Glutamatergic neuron (in vitro differentiated cells): ENCODE results near the gene TTPAL. TPM values are rescaled to one million over a fixed set of nuclear protein-coding genes. Genes with fewer than 3 reads are reported as not detected.
"Not testable (repeated sequence)": the region's sequence is repeated elsewhere in the genome, so short reads cannot be mapped to it uniquely, and the experiment has no call there.

Experiments
- DNase-seq: peaks from one replicate; pipeline ENCODE4 v3.0.0; 2022
- H3K27ac Mint-ChIP-seq: one replicate; pipeline ENCODE4 v1.8.0; 2020; ENCODE audit warnings: mild to moderate bottlenecking, mixed read lengths, inconsistent platforms; ENCODE audit not compliant: unreplicated experiment
- H3K27me3 Mint-ChIP-seq: one replicate; pipeline ENCODE4 v1.8.0; 2020; ENCODE audit warnings: mild to moderate bottlenecking, moderate library complexity, mixed read lengths, inconsistent platforms; ENCODE audit not compliant: unreplicated experiment
- H3K36me3 Mint-ChIP-seq: one replicate; pipeline ENCODE4 v1.8.0; 2020; ENCODE audit warnings: mild to moderate bottlenecking, mixed read lengths, inconsistent platforms; ENCODE audit not compliant: unreplicated experiment
- H3K4me1 Mint-ChIP-seq: one replicate; pipeline ENCODE4 v1.8.0; 2020; ENCODE audit warnings: mild to moderate bottlenecking, low read depth, mixed read lengths, inconsistent platforms; ENCODE audit not compliant: unreplicated experiment
- H3K4me3 Mint-ChIP-seq: one replicate; pipeline ENCODE4 v1.8.0; 2020; ENCODE audit warnings: mild to moderate bottlenecking, mixed read lengths, inconsistent platforms; ENCODE audit not compliant: unreplicated experiment
- H3K9me3 Mint-ChIP-seq: one replicate; pipeline ENCODE4 v1.8.0; 2020; ENCODE audit warnings: mild to moderate bottlenecking, moderate library complexity, mixed read lengths, inconsistent platforms; ENCODE audit not compliant: unreplicated experiment
- total RNA-seq: library from RNA; stranded (reverse); fragmentation: NEBNext Ultra II Directional; extraction: Animal tissue kit (Norgen Biotek cat#: 25700); gene quantifications from one replicate; pipeline ENCODE4 v1.2.1, GENCODE V29; 2021; ENCODE audit not compliant: unreplicated experiment
- TF ChIP-seq, protein P1 (sequence below): fragments of 200-600 bp; sonication (generic); IDR thresholded peaks from one replicate; pipeline ENCODE4 v1.5.0; 2021; ENCODE audit not compliant: partially characterized antibody, unreplicated experiment

The TTPAL gene
- total RNA-seq, 1 donor from 2014 or later, result 18.9 TPM

- Mint-ChIP-seq H3K4me3 (no peak overlapping the region), H3K9me3 (no peaks in the 10 kb centered on the region), H3K4me1 (peaks cover 4% of the 10 kb centered on the region), H3K36me3 (no peaks in the 10 kb centered on the region), H3K27ac (no peak overlapping the region), H3K27me3 (no peaks in the 10 kb centered on the region)
- TF ChIP-seq, protein P1, sequence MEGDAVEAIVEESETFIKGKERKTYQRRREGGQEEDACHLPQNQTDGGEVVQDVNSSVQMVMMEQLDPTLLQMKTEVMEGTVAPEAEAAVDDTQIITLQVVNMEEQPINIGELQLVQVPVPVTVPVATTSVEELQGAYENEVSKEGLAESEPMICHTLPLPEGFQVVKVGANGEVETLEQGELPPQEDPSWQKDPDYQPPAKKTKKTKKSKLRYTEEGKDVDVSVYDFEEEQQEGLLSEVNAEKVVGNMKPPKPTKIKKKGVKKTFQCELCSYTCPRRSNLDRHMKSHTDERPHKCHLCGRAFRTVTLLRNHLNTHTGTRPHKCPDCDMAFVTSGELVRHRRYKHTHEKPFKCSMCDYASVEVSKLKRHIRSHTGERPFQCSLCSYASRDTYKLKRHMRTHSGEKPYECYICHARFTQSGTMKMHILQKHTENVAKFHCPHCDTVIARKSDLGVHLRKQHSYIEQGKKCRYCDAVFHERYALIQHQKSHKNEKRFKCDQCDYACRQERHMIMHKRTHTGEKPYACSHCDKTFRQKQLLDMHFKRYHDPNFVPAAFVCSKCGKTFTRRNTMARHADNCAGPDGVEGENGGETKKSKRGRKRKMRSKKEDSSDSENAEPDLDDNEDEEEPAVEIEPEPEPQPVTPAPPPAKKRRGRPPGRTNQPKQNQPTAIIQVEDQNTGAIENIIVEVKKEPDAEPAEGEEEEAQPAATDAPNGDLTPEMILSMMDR, result no peak
- no peak for DNase-seq
Measured at GRCh38 chr20:44465001-44465560, 10.6 kb upstream of the TTPAL start.

DNA sequence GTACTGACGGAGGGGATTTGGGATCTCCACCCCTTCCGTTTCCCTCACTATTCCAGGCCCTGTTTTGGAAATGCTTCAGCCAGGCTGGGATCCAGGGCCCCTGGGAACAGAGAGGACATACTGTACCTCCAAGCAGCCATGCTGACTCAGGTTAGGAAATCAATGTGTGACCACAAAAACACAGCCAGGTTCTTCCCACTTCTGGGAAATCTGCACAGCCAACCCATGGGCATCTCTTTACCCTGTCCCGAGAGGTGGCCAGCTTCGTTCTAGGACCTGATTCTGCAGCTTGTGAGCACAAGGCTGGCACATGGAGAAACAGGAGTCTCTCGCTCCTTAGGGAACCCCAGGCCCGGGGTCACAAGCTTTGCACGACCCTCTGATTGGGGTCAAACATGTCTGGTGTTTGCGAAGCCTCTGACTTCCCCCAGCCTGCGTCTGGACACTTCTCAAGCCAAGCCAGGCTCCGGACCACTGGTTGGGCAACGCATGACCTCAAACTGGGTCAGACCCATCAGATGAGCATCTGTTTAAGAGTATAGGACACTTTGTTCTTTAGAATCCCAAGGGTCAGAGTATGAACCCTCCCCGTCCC lies 8.3 kb upstream of the TTPAL start:
- H3K4me3 Mint-ChIP-seq, result peak overlapping the region; percentile 25
- TF ChIP-seq, protein P1, result no peak
- H3K36me3 Mint-ChIP-seq, result no peaks in the 10 kb centered on the region
- H3K27me3 Mint-ChIP-seq, result no peaks in the 10 kb centered on the region
- H3K4me1 Mint-ChIP-seq, result peaks cover 4% of the 10 kb centered on the region
- no peak overlapping the region for H3K27ac Mint-ChIP-seq
- peak; percentile 60 for DNase-seq
- no peaks in the 10 kb centered on the region for H3K9me3 Mint-ChIP-seq

DNA sequence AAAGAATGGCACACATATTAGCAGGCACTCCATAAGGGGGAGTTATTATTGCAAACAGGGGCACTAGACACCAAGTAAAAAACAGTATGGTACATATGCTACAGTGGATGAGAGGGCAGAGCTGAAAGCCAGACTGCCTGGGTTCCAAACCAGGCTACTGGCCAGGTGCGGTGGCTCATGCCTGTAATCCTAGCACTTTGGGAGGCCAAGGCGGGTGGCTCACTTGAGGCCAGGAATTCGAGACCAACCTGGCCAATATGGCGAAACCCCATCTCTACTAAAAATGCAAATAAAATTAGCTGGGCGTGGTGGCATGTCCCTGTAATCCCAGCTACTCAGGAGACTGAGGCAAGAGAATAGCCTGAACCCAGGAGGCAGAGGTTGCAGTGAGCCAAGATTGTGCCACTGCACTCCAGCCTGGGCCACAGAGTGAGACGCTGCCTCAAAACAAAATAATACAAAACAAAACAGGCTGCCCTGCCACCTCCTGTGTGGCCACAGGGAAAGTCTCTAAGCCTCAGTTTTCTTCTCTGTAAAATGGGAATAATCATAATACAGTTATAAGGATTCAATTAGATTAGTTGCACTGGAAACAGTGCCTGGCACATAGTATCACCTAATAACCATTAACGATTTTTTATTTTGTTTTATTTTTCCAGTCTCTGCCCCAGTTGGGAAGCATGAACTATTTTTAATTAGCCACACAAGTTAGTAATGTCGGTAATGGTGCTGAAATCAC lies 7.5 kb upstream of the TTPAL start:
- Mint-ChIP-seq H3K27ac (no peak overlapping the region), H3K36me3 (no peaks in the 10 kb centered on the region), H3K27me3 (no peaks in the 10 kb centered on the region), H3K4me1 (peaks cover 4% of the 10 kb centered on the region), H3K4me3 (peak overlapping the region; percentile 25), H3K9me3 (no peaks in the 10 kb centered on the region)
- DNase-seq, result no peak
- TF ChIP-seq, protein P1, result no peak

DNA sequence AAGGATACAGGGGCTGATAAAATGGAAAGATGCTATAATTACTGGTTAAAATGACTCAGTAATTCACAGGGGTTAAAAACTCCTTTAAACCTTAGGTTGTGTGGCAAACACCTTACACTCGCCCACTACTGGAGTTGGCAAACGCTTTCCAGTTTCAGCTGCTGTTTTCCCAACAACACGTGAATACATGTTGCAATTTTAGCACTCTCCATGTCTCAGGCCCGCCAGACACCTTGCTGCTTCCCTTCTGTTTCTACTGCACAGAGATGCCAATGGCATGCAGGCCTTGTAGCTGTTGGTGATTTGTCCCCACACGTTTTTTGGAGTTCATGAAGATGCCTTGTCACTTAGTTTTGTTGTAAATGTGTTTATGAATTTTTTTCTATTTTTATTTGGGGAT lies 5.3 kb upstream of the TTPAL start:
- TF ChIP-seq, protein P1, result no peak
- Mint-ChIP-seq H3K9me3 (no peaks in the 10 kb centered on the region), H3K4me1 (peaks cover 7% of the 10 kb centered on the region), H3K27me3 (peaks cover 2% of the 10 kb centered on the region), H3K4me3 (no peak overlapping the region), H3K36me3 (no peaks in the 10 kb centered on the region), H3K27ac (no peak overlapping the region)
- DNase-seq, result no peak

- H3K9me3 Mint-ChIP-seq, result no peaks in the 10 kb centered on the region
- H3K27me3 Mint-ChIP-seq, result peaks cover 4% of the 10 kb centered on the region
- no peaks in the 10 kb centered on the region for H3K36me3 Mint-ChIP-seq
- H3K4me3 Mint-ChIP-seq, result no peak overlapping the region
- no peak overlapping the region for H3K27ac Mint-ChIP-seq
- TF ChIP-seq, protein P1, result no peak
- no peak for DNase-seq
- peaks cover 7% of the 10 kb centered on the region for H3K4me1 Mint-ChIP-seq
Measured at GRCh38 chr20:44471481-44471882, 4.2 kb upstream of the TTPAL start.

DNA sequence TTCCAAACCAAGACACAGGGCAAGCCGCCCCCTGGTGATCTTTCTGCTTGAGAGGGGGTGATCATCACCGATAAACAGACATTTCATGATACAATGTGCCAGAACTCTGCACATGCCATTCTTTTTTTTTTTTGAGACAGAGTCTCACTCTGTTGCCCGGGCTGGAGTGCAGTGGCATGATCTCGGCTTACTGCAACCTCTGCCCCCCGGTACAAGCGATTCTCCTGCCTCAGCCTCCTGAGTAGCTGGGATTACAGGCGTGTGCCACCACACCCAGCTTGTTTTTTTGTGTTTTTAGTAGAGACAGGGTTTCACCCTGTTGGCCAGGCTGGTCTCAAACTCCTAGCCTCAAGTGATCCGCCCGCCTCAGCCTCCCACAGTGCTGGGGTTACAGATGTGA lies 3.4 kb upstream of the TTPAL start:
- not testable (repeated sequence) for H3K4me3 Mint-ChIP-seq, H3K27me3 Mint-ChIP-seq, H3K9me3 Mint-ChIP-seq, H3K4me1 Mint-ChIP-seq, DNase-seq, H3K36me3 Mint-ChIP-seq, H3K27ac Mint-ChIP-seq
